Measurements from ENCODE around the gene S1PR1. TPM values are rescaled to one million over a fixed set of nuclear protein-coding genes. Genes with fewer than 3 reads are reported as not detected.

Gene S1PR1
- total and polyA plus RNA-seq, 2 of the 13 experiments (the other 11 are each of a cell fraction or from before 2014, with no cell fraction given): not detected

DNA sequence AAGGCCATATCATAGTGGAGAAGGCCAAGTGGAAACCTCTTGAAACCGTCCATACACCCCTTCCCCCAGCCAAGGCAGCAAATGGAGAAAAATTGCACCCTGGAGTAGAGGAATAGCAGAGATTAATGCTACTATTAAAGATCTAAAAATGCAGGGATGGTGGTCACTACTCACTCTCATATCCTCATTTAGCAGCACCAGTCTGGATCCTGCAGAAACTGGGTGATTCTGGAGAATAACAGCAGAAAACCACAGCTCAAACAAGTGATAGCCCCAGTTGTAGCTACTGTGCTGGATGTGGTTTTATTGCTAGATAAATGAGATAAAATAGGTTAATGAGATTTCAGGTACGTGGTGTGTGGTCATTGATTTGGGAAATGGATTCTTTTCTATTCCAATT, 30.3 kb downstream of the S1PR1 start:
- WGBS (ENCODE audit: low lambda C conversion rate): 32% methylated on average over 2 of the region's 2 CpGs
- Histone ChIP-seq H3K9me3 (ENCODE audit: low read length) (no peaks in the 10 kb centered on the region), H3K27ac (ENCODE audit: extremely low read length, insufficient read depth, low read length) (no peak overlapping the region), H3K36me3 (replicated peaks in 1 of 2; ENCODE audit: control insufficient read depth in 1 of 2, insufficient read depth in 2 of 2, low read length in 2 of 2) (no peaks in the 10 kb centered on the region), H3K4me3 (replicated peaks in 1 of 3; ENCODE audit: insufficient read depth in 1 of 3, low read depth in 2 of 3, low read length in 3 of 3) (no peak overlapping the region), H2AFZ (ENCODE audit: low read length) (no peak overlapping the region), H3K9ac (ENCODE audit: insufficient read depth, low read depth, low read length) (no peak overlapping the region), H4K20me1 (ENCODE audit: insufficient read depth, low read length) (no peaks in the 10 kb centered on the region), H3K27me3 (ENCODE audit: control insufficient read depth in 1 of 2, insufficient read depth in 2 of 2, low read length in 2 of 2) (no peaks in the 10 kb centered on the region; a peak in 1 of 5 replicates), H3K4me1 (ENCODE audit: insufficient read depth, low read length) (peaks cover 6% of the 10 kb centered on the region), H3K79me2 (ENCODE audit: insufficient read depth, low read length) (no peaks in the 10 kb centered on the region), H3K4me2 (ENCODE audit: low read depth, low read length) (no peak overlapping the region)
- ChIA-PET POLR2A (interaction anchor here (0.6 kb wide), 1 partner anchor 41 kb away, joined by 3 read pairs; no protein-coding TSS in a partner anchor), CTCF (ENCODE audit: low intra/inter-chr PET ratio, low total read pairs) (no interaction called here)
- in situ Hi-C loops (cut with HindIII; ENCODE audit: extremely low pct_ligation_motif_present, low pct_unique_long_range_greater_than_20kb): no loop called here
- no TSS peak for BruUV-seq (replicated peaks)
- intact Hi-C loops (cut with micrococcal nuclease; ENCODE audit: unreplicated experiment): no loop called here
- ATAC-seq (no peak), DNase-seq (ENCODE audit: low spot score) (no peak), FAIRE-seq (no peak)
- no peak for TF ChIP-seq NR2C2 (CRISPR knock-in tag; IDR thresholded peaks at IDR 0.05; ENCODE audit: borderline replicate concordance)
- TF ChIP-seq ZEB1 (IDR thresholded peaks at IDR 0.05; ENCODE audit: insufficient replicate concordance, low read depth): no peak
- no peak for TF ChIP-seq ATF7-NPFF (CRISPR knock-in tag; IDR thresholded peaks at IDR 0.05; ENCODE audit: low read depth)

DNA sequence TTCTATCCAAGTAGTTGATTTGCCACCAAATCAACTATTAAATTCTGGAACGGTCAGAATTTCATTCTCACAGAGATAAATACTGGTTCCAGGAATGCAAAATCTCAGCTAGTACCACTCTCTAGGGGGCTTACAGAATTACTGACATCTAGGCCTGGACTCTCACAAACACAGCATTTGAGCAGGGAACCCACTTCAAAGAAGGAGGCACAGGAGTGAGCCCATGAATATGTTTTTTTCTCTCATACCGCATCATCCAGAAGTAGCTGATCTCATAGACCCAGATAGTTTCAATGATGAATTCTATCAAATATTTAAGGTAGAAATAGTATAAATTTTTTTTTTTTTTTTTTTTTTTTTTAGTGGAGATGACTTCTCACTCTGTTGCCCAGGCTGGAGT, 32.1 kb downstream of the S1PR1 start:
- Histone ChIP-seq H2AFZ (ENCODE audit: low read length) (no peak overlapping the region), H4K20me1 (ENCODE audit: insufficient read depth, low read length) (no peaks in the 10 kb centered on the region), H3K9ac (ENCODE audit: insufficient read depth, low read depth, low read length) (no peak overlapping the region), H3K4me3 (replicated peaks in 1 of 3; ENCODE audit: insufficient read depth in 1 of 3, low read depth in 2 of 3, low read length in 3 of 3) (no peak overlapping the region), H3K9me3 (ENCODE audit: low read length) (no peaks in the 10 kb centered on the region), H3K4me2 (ENCODE audit: low read depth, low read length) (no peak overlapping the region), H3K27ac (ENCODE audit: extremely low read length, insufficient read depth, low read length) (no peak overlapping the region), H3K4me1 (ENCODE audit: insufficient read depth, low read length) (peaks cover 6% of the 10 kb centered on the region), H3K27me3 (ENCODE audit: control insufficient read depth in 1 of 2, insufficient read depth in 2 of 2, low read length in 2 of 2) (no peaks in the 10 kb centered on the region; a peak in 1 of 5 replicates), H3K79me2 (ENCODE audit: insufficient read depth, low read length) (no peaks in the 10 kb centered on the region), H3K36me3 (replicated peaks in 1 of 2; ENCODE audit: control insufficient read depth in 1 of 2, insufficient read depth in 2 of 2, low read length in 2 of 2) (no peaks in the 10 kb centered on the region)
- no peak for FAIRE-seq
- no TSS peak for BruUV-seq (replicated peaks)
- DNase-seq (ENCODE audit: low spot score): no peak
- ATAC-seq: no peak
- WGBS (ENCODE audit: low lambda C conversion rate): 69% methylated on average over 2 of the region's 2 CpGs
- TF ChIP-seq ZNF572 (CRISPR knock-in tag; IDR thresholded peaks at IDR 0.05) (no peak), FOXK1 (CRISPR knock-in tag; IDR thresholded peaks at IDR 0.05; ENCODE audit: borderline replicate concordance, low read depth) (no peak), ZNF414 (CRISPR knock-in tag; IDR thresholded peaks at IDR 0.05) (no peak), ZFY (CRISPR knock-in tag; IDR thresholded peaks at IDR 0.05) (no peak), FUBP1 (CRISPR knock-in tag; IDR thresholded peaks at IDR 0.05; ENCODE audit: borderline replicate concordance) (no peak)
- TF ChIP-seq, protein P1, sequence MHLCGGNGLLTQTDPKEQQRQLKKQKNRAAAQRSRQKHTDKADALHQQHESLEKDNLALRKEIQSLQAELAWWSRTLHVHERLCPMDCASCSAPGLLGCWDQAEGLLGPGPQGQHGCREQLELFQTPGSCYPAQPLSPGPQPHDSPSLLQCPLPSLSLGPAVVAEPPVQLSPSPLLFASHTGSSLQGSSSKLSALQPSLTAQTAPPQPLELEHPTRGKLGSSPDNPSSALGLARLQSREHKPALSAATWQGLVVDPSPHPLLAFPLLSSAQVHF (CRISPR knock-in tag; IDR thresholded peaks at IDR 0.05): no peak
- in situ Hi-C loops (cut with HindIII; ENCODE audit: extremely low pct_ligation_motif_present, low pct_unique_long_range_greater_than_20kb): no loop called here
- intact Hi-C loops (cut with micrococcal nuclease; ENCODE audit: unreplicated experiment): no loop called here
- ChIA-PET CTCF (ENCODE audit: low intra/inter-chr PET ratio, low total read pairs) (no interaction called here), POLR2A (no interaction called here)
